Large intestine (tissue), 3 donors: ENCODE measurements around the gene ARMC8. TPM values are rescaled to one million over a fixed set of nuclear protein-coding genes. Genes with fewer than 3 reads are reported as not detected.

Experiments
- DNase-seq, 2 donors: peaks; one replicate each; pipeline versions ENCODE4 v3.0.0 to v3.0.0-alpha.2; 2013
- H3K27ac ChIP-seq: one replicate; pipeline ENCODE4 v1.5.1; 2013; ENCODE audit warnings: low read length
- H3K27me3 ChIP-seq: 2 replicates; pipeline ENCODE4 v1.6.1; 2013; ENCODE audit warnings: low read length; ENCODE audit not compliant: control insufficient read depth, insufficient read depth
- H3K36me3 ChIP-seq: 2 replicates; pipeline ENCODE4 v1.6.1; 2013; ENCODE audit warnings: low read length; ENCODE audit not compliant: control insufficient read depth, insufficient read depth
- H3K4me1 ChIP-seq: one replicate; pipeline ENCODE4 v1.6.1; 2013; ENCODE audit warnings: low read length; ENCODE audit not compliant: control insufficient read depth, insufficient read depth
- H3K4me3 ChIP-seq: one replicate; pipeline ENCODE4 v1.5.1; 2013; ENCODE audit warnings: low read length
- H3K9me3 ChIP-seq: one replicate; pipeline ENCODE4 v1.6.1; 2013; ENCODE audit warnings: mild to moderate bottlenecking, low read depth, low read length, moderate library complexity; ENCODE audit not compliant: control insufficient read depth
- WGBS: methylation state at CpG from one replicate; pipeline ENCODE4 v1.1.5; 2013; ENCODE audit warnings: low lambda C conversion rate; ENCODE audit not compliant: insufficient coverage; 5-methylcytosine and 5-hydroxymethylcytosine counted together
- polyA plus RNA-seq: library from polyadenylated mRNA; unstranded; fragments of 120-200 nt; gene quantifications from one replicate; pipeline ENCODE4 v1.2.1, GENCODE V29; 2013

ARMC8 gene
- polyA plus RNA-seq, 1 donor = 30.6 TPM

DNA sequence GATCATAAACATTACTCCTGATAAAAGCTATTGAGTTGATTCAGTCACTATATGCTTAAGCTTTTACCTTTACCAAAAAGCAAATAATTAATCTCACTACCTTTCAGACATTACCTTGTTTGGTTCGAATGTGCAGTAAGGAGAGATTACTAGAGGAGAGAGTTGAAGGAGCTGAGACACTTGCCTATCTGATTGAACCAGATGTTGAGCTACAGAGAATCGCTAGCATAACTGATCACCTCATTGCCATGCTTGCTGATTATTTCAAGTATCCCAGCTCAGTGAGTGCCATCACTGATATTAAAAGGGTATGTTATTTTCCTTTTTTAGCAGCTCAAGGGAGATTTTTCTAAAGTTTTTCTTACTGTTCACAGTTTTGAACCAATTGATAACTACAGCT, 54.6 kb downstream of the ARMC8 start:
- no peaks in the 10 kb centered on the region for H3K27me3 ChIP-seq
- WGBS = no CpG with 5 or more reads among the region's 2 CpGs

DNA sequence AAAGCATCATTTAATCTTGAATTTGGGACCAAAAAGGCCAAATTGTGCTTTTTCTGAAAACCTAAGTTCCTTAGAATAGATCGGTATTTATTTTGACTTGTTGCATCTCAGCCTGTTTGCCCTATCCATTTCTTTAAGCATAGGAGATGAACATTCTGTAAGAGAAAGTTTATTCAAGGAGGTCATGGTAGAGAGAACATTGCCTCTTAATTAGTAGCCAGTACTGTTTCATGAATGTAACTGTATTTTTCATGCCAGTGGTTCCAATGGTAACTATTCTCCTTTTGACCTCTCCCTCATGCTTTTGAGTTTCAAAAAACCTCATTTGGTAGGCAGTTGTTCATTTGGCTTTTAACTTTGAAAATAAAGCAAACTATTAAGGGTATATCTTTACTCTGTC, 55.4 kb downstream of the ARMC8 start:
- no CpG with 5 or more reads among the region's 1 CpG for WGBS
- Histone ChIP-seq H3K36me3 (peaks cover 38% of the 10 kb centered on the region), H3K27me3 (no peaks in the 10 kb centered on the region), H3K4me3 (no peak overlapping the region), H3K4me1 (no peaks in the 10 kb centered on the region), H3K27ac (no peak overlapping the region), H3K9me3 (no peaks in the 10 kb centered on the region)
- DNase-seq = no peak

More for the DNA sequence above, 54.6 kb downstream of the ARMC8 start:
- H3K27ac ChIP-seq = no peak overlapping the region
- no peaks in the 10 kb centered on the region for H3K9me3 ChIP-seq
- DNase-seq = no peak
- H3K4me3 ChIP-seq = no peak overlapping the region
- H3K36me3 ChIP-seq = peaks cover 38% of the 10 kb centered on the region
- no peaks in the 10 kb centered on the region for H3K4me1 ChIP-seq

DNA sequence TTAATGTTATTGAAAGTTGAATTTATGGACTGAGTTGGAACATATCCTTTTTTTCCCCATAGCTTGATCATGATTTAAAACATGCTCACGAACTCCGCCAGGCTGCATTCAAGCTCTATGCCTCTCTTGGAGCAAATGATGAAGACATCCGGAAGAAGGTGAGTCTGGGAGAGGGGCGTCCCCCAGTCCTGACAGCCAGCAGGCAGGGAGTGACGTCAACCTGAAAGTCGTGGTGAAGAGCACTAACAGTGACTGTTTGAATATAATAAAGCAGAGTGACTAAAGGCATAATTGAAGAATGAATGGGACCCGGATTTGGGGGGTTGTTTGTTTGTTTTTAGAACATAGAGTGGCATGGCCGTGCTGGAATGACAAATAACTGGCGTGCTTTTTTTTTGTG, 57.9 kb downstream of the ARMC8 start:
- Histone ChIP-seq H3K27ac (no peak overlapping the region), H3K4me1 (no peaks in the 10 kb centered on the region), H3K27me3 (no peaks in the 10 kb centered on the region), H3K36me3 (peaks cover 29% of the 10 kb centered on the region), H3K9me3 (no peaks in the 10 kb centered on the region), H3K4me3 (no peak overlapping the region)
- DNase-seq = no peak
- WGBS = no CpG with 5 or more reads among the region's 9 CpGs

DNA sequence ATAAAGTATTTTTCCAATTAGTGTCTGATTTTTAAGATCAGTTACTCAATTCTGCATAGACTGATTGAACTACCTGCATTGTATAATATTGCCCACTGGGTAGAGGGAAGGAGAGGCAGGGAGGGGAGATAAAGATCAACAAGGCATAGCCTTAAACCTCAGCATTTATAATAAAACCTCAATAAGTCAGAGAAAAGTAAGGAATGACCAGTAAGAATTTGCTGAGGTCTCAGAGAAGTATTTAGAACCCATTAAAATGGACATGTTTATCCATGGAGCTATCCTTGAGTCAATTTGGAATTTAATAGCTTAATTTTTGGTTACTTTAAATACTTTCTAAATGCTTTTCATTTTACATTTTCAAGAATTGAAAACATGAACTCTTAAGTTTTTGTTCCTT, 62.5 kb downstream of the ARMC8 start:
- H3K4me3 ChIP-seq = no peak overlapping the region
- no peaks in the 10 kb centered on the region for H3K9me3 ChIP-seq
- no peaks in the 10 kb centered on the region for H3K4me1 ChIP-seq

DNA sequence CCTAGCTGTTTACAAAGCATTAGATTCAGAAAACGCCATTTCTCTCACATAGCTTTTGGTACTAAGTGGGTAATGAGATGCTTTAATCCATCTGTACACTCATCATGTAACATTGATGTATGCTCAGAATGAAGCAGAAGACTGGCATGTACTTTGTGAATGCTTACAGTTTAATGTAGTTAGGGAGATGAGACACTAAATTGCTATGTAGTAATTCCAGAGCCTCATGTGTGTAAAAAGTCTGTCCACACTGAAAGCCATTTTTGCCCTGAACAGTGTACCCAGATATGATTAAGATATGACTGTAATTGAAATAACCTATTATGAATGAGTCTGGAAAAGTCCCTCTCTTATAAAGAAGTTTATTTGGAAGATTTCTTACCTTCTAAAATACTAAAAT, 66.5 kb downstream of the ARMC8 start:
- peaks cover under 1% of the 10 kb centered on the region for H3K36me3 ChIP-seq
- DNase-seq = no peak
- H3K4me1 ChIP-seq = no peaks in the 10 kb centered on the region
- no peaks in the 10 kb centered on the region for H3K27me3 ChIP-seq
- no peaks in the 10 kb centered on the region for H3K9me3 ChIP-seq
- no peak overlapping the region for H3K27ac ChIP-seq
- 100% methylated on average over 1 of the region's 1 CpG for WGBS
- H3K4me3 ChIP-seq = no peak overlapping the region

More for the DNA sequence above, 62.5 kb downstream of the ARMC8 start:
- Histone ChIP-seq H3K36me3 (peaks cover 19% of the 10 kb centered on the region), H3K27ac (no peak overlapping the region), H3K27me3 (no peaks in the 10 kb centered on the region)
- no peak for DNase-seq

DNA sequence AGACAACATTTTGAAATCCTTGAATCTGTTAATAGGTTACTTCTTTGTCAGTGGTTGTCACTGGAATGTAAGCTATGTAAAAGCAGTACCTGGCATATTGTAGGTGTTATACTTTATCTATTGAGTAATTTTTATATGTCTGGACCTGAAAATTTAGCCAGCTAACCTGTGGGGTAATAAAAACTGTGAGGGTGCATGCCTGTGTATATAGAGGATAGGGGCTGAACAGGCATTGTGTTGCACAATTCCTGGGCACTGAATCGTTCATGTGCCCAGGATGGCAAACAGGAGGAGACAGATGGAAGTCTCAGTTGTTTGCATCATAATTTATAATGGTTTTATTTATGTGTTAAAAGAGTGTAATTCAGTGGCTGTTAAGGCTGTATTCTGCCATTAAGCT, 67.1 kb downstream of the ARMC8 start:
- Histone ChIP-seq H3K27ac (no peak overlapping the region), H3K4me3 (no peak overlapping the region), H3K27me3 (no peaks in the 10 kb centered on the region), H3K36me3 (peaks cover 6% of the 10 kb centered on the region), H3K9me3 (no peaks in the 10 kb centered on the region), H3K4me1 (no peaks in the 10 kb centered on the region)
- no CpG with 5 or more reads among the region's 1 CpG for WGBS
- no peak for DNase-seq

DNA sequence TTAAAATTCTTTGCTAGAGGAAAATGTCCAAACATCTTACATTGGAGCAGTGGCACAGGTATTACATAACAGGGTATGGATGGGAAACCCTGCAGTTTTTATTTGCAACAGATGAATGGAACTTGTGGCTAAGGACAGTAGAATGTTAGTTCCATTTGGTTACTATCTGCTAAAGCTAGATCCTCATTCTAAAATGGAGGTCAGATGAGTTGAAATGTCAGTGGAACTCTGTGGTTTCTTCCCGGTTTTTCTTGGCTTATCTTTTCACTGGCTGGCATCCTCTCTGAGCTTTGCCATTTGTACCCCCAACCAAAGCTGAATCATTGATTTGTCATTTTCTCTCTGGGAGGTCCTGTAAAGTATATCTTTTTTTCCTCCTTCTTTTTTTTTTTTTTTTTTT, 68.9 kb downstream of the ARMC8 start:
- WGBS = 100% methylated on average over 1 of the region's 1 CpG

DNA sequence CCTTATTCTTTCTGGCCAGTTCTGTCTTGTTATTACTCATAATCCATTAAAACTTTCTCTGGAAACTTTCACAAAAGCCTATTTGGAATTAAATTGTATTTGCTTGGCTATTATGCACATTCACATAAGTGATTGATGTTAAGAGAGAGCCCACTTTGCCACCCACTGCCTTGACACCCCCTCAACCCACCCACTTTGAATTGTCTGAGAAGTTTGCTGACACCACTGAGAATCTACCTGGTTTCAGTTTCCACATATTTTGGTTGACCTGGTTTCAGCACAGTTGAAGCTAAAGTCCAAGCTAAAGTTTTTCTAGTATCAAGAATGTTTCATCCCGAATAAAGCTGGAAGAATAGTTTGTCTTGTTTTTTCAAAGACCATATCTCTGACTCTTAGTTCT, 70.9 kb downstream of the ARMC8 start:
- DNase-seq = no peak
- H3K9me3 ChIP-seq = no peaks in the 10 kb centered on the region
- no CpG with 5 or more reads among the region's 1 CpG for WGBS
- H3K4me1 ChIP-seq = no peaks in the 10 kb centered on the region
- H3K4me3 ChIP-seq = no peak overlapping the region
- no peaks in the 10 kb centered on the region for H3K27me3 ChIP-seq
- peaks cover 10% of the 10 kb centered on the region for H3K36me3 ChIP-seq
- H3K27ac ChIP-seq = no peak overlapping the region

More for the DNA sequence above, 68.9 kb downstream of the ARMC8 start:
- Histone ChIP-seq H3K4me3 (no peak overlapping the region), H3K36me3 (peaks cover 10% of the 10 kb centered on the region), H3K4me1 (no peaks in the 10 kb centered on the region), H3K27me3 (no peaks in the 10 kb centered on the region), H3K27ac (no peak overlapping the region), H3K9me3 (no peaks in the 10 kb centered on the region)
- DNase-seq = no peak

DNA sequence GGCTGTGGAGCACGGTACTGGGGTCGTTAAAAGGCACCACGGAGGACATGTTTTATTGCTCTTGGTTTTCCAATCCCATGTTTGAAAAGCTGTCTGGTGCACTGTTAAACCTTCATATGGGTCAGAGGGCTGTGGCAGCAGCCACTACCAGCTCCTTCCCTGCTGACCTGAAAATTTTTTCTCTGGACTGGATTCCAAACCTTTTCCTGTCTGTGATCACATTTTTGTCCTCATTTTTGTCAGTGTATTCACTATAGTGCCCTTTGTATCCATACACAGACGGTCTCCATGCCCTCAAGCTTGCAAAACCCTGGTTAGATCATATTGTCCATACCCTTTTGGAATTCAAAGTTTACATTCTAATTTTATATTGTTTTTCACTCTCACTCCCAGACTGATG, 72.0 kb downstream of the ARMC8 start:
- no CpG with 5 or more reads among the region's 4 CpGs for WGBS
- peaks cover 16% of the 10 kb centered on the region for H3K36me3 ChIP-seq

DNA sequence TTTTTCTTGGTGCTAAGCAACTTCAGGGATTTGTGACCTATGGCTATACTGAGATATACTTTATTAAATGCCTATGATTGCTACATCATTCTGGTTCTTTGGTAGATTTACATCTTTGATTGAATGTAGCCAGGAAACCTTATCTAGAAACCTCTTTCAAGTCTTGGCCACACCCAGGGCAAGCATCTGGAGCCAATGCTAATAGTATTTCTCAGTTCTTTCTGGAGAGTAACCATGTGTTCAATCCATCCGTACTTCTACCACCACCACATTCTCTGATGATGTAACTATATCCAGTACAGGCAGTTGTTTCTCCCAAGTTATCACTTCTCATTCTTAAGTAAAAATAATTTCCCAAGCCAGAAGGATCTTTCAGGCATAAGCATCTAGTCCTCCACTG, 73.5 kb downstream of the ARMC8 start:
- Histone ChIP-seq H3K27me3 (no peaks in the 10 kb centered on the region), H3K36me3 (peaks cover 26% of the 10 kb centered on the region), H3K4me1 (no peaks in the 10 kb centered on the region), H3K4me3 (no peak overlapping the region), H3K27ac (no peak overlapping the region), H3K9me3 (no peaks in the 10 kb centered on the region)
- 20% methylated on average over 1 of the region's 1 CpG for WGBS
- no peak for DNase-seq

More for the DNA sequence above, 72.0 kb downstream of the ARMC8 start:
- H3K9me3 ChIP-seq = no peaks in the 10 kb centered on the region
- no peak overlapping the region for H3K4me3 ChIP-seq
- no peak for DNase-seq
- no peaks in the 10 kb centered on the region for H3K27me3 ChIP-seq
- H3K4me1 ChIP-seq = no peaks in the 10 kb centered on the region
- no peak overlapping the region for H3K27ac ChIP-seq

DNA sequence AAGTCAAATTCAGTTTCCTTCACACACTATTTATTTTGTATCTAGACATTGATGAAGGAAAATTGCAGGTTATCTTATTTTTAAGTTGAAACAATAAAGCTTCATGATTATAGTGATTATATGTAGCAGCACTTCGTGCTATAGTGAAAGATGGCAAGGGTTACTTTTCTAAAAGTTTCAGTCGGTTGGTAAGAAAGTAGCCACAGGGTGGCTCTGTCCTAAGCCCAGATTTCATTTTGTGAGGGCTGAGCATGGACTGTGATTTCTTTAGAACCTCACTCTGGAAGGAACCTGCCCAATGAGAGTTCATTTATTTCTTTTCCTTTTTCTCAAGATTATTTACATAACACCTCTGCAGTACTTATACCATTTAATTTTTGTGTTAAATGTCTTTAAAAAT, 76.0 kb downstream of the ARMC8 start:
- Histone ChIP-seq H3K4me3 (no peak overlapping the region), H3K9me3 (no peaks in the 10 kb centered on the region), H3K4me1 (no peaks in the 10 kb centered on the region), H3K27me3 (no peaks in the 10 kb centered on the region), H3K36me3 (peaks cover 27% of the 10 kb centered on the region), H3K27ac (no peak overlapping the region)
- no peak for DNase-seq
- no CpG with 5 or more reads among the region's 2 CpGs for WGBS
